Prostate gland (tissue), 2 donors: ENCODE results near the gene ESRP2. TPM values are rescaled to one million over a fixed set of nuclear protein-coding genes. Genes with fewer than 3 reads are reported as not detected.

Experiments used
- DNase-seq: peaks from one replicate; pipeline ENCODE4 v3.0.0-alpha.2; 2019; ENCODE audit warnings: low spot score
- H3K27ac ChIP-seq, 2 donors: fragments of 200-600 bp; sonication (generic); 2 replicates each; pipeline ENCODE4 v1.5.1; 2017 to 2019
- H3K27me3 ChIP-seq: fragments of 200-600 bp; sonication (generic); replicated peaks from 2 replicates; pipeline ENCODE4 v1.5.1; 2019; ENCODE audit not compliant: insufficient read depth
- H3K36me3 ChIP-seq, 2 donors: fragments of 200-600 bp; sonication (generic); 1 replicate in 1 of 2; 2 replicates in 1 of 2; pipeline versions ENCODE4 v1.5.1 to v1.8.1; 2017 to 2019
- H3K4me1 ChIP-seq: fragments of 200-600 bp; sonication (generic); replicated peaks from 2 replicates; pipeline ENCODE4 v1.5.1; 2019
- H3K4me3 ChIP-seq, 2 donors: fragments of 200-600 bp; sonication (generic); 2 replicates each; pipeline ENCODE4 v1.5.1; 2017 to 2019
- H3K9me3 ChIP-seq: fragments of 200-600 bp; sonication (generic); 2 replicates; pipeline ENCODE4 v1.5.1; 2017
- CTCF ChIP-seq, 4 experiments: fragments of 200-600 bp in 2 of 4; fragments of 450-650 bp in 2 of 4; sonication (generic) in 2 of 4; IDR thresholded peaks; 1 replicate in 3 of 4; 2 replicates in 1 of 4; pipeline ENCODE4 v1.5.1; 2016 to 2019; ENCODE audit warnings: antibody characterized with exemption in 4 of 4, mild to moderate bottlenecking in 2 of 4, moderate library complexity in 2 of 4
- POLR2A ChIP-seq: fragments of 450-650 bp; IDR thresholded peaks from one replicate; pipeline ENCODE4 v1.6.1; 2016; ENCODE audit warnings: antibody characterized with exemption, mild to moderate bottlenecking
- POLR2AphosphoS5 ChIP-seq: sonication (generic); formaldehyde crosslinking; IDR thresholded peaks from one replicate; pipeline ENCODE4 v1.6.1; 2017; ENCODE audit warnings: antibody characterized with exemption
- WGBS: methylation state at CpG from one replicate; pipeline ENCODE4 v1.1.5; 2018; 5-methylcytosine and 5-hydroxymethylcytosine counted together
- intact Hi-C: fragments of 100-400 bp; cut with DNase I; formaldehyde crosslinking; loops from one replicate; pipeline ENCODE4 v1.14.2; 2022
- total RNA-seq, 2 donors: library from RNA; depleted of rRNA; stranded (reverse); fragments of >200 nt; gene quantifications; one replicate each; pipeline ENCODE4 v1.1.0, GENCODE V29; 2016

The ESRP2 gene
- total RNA-seq, 2 donors from 2014 or later, result 24.5 to 48.1 TPM

GRCh38 chr16:68246121-68246520, 10.2 kb upstream of the ESRP2 start:
- no peaks in the 10 kb centered on the region for H3K27me3 ChIP-seq
- H3K4me3 ChIP-seq, result peak overlapping the region in 1 of 2 donors; percentile 83
- no peak for DNase-seq
- H3K27ac ChIP-seq, result no peak overlapping the region
- H3K4me1 ChIP-seq, result peaks cover 6% of the 10 kb centered on the region
- TF ChIP-seq POLR2AphosphoS5, result no peak
- TF ChIP-seq POLR2A, result no peak
- TF ChIP-seq CTCF (IDR thresholded peaks at IDR 0.05), result no peak
- no peaks in the 10 kb centered on the region for H3K9me3 ChIP-seq
- H3K36me3 ChIP-seq, result no peaks in the 10 kb centered on the region
- 81% methylated on average over 7 of the region's 7 CpGs for WGBS
- intact Hi-C loops, result no loop called here

- Histone ChIP-seq H3K27me3 (no peaks in the 10 kb centered on the region), H3K4me1 (peaks cover 6% of the 10 kb centered on the region), H3K36me3 (no peaks in the 10 kb centered on the region), H3K9me3 (no peaks in the 10 kb centered on the region), H3K27ac (peak within 1 kb of the TSS; percentile 38 to 47), H3K4me3 (peak within 1 kb of the TSS; percentile 75 to 83)
- peak; percentile 95 for DNase-seq
- intact Hi-C loops, result loop anchor here (5.0 kb wide), 1 partner anchor 82 kb away; no protein-coding TSS in a partner anchor
- under 1% methylated on average over 74 of the region's 75 CpGs for WGBS
- TF ChIP-seq CTCF (IDR thresholded peaks at IDR 0.05), result peak in 1 of 4 experiments; percentile 7
- TF ChIP-seq POLR2A, result peak; percentile 78
- peak; percentile 82 for TF ChIP-seq POLR2AphosphoS5
Measured at GRCh38 chr16:68244903-68245853, 9.3 kb upstream of the ESRP2 start, which contains the start of gene PLA2G15. Gene PLA2G15, plus strand, starts transcription at chr16:68245373. Its CDS starts 54 bp downstream, at chr16:68245427.

GRCh38 chr16:68244481-68244902, 8.6 kb upstream of the ESRP2 start:
- DNase-seq, result no peak
- Histone ChIP-seq H3K4me1 (peaks cover 6% of the 10 kb centered on the region), H3K9me3 (no peaks in the 10 kb centered on the region), H3K27ac (peak overlapping the region; percentile 35 to 47), H3K27me3 (no peaks in the 10 kb centered on the region), H3K4me3 (peak overlapping the region; percentile 75 to 83), H3K36me3 (no peaks in the 10 kb centered on the region)
- WGBS, result 5% methylated on average over 20 of the region's 20 CpGs
- TF ChIP-seq POLR2A (no peak), POLR2AphosphoS5 (no peak), CTCF (IDR thresholded peaks at IDR 0.05) (no peak)
- intact Hi-C loops, result loop anchor here (5.0 kb wide), 1 partner anchor 83 kb away; no protein-coding TSS in a partner anchor

- H3K4me3 ChIP-seq, result no peak overlapping the region
- no peaks in the 10 kb centered on the region for H3K27me3 ChIP-seq
- no peak overlapping the region for H3K27ac ChIP-seq
- no peaks in the 10 kb centered on the region for H3K36me3 ChIP-seq
- 86% methylated on average over 9 of the region's 9 CpGs for WGBS
- H3K4me1 ChIP-seq, result peaks cover 6% of the 10 kb centered on the region
- H3K9me3 ChIP-seq, result no peaks in the 10 kb centered on the region
- TF ChIP-seq POLR2AphosphoS5 (no peak), CTCF (IDR thresholded peaks at IDR 0.05) (no peak), POLR2A (no peak)
- no peak for DNase-seq
- intact Hi-C loops, result loop anchor here (5.0 kb wide), 1 partner anchor 84 kb away; no protein-coding TSS in a partner anchor
Measured at GRCh38 chr16:68242926-68243858, 7.3 kb upstream of the ESRP2 start.
